ENCODE data around the gene ICAM4. TPM values are rescaled to one million over a fixed set of nuclear protein-coding genes. Genes with fewer than 3 reads are reported as not detected.

Gene ICAM4
- total and polyA plus RNA-seq, 9 of the 15 experiments (the other 6 are each of a cell fraction or from before 2014, with no cell fraction given): 14.1 to 86.1 (median 29.6) TPM

DNA sequence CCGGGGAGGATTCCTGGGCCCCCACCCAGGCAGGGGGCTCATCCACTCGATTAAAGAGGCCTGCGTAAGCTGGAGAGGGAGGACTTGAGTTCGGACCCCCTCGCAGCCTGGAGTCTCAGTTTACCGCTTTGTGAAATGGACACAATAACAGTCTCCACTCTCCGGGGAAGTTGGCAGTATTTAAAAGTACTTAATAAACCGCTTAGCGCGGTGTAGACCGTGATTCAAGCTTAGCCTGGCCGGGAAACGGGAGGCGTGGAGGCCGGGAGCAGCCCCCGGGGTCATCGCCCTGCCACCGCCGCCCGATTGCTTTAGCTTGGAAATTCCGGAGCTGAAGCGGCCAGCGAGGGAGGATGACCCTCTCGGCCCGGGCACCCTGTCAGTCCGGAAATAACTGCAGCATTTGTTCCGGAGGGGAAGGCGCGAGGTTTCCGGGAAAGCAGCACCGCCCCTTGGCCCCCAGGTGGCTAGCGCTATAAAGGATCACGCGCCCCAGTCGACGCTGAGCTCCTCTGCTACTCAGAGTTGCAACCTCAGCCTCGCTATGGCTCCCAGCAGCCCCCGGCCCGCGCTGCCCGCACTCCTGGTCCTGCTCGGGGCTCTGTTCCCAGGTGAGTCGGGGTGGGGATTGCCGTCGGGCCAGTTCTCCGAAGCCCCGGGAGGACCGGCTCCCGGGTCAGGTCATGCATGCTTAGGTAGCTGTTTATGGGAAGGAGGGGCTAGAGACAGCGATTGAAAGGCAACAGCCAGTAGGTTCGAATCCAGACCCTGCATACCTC is 15.9 kb upstream of the ICAM4 start, which contains the start of gene ICAM1 (continued):
- TF ChIP-seq, protein P1, sequence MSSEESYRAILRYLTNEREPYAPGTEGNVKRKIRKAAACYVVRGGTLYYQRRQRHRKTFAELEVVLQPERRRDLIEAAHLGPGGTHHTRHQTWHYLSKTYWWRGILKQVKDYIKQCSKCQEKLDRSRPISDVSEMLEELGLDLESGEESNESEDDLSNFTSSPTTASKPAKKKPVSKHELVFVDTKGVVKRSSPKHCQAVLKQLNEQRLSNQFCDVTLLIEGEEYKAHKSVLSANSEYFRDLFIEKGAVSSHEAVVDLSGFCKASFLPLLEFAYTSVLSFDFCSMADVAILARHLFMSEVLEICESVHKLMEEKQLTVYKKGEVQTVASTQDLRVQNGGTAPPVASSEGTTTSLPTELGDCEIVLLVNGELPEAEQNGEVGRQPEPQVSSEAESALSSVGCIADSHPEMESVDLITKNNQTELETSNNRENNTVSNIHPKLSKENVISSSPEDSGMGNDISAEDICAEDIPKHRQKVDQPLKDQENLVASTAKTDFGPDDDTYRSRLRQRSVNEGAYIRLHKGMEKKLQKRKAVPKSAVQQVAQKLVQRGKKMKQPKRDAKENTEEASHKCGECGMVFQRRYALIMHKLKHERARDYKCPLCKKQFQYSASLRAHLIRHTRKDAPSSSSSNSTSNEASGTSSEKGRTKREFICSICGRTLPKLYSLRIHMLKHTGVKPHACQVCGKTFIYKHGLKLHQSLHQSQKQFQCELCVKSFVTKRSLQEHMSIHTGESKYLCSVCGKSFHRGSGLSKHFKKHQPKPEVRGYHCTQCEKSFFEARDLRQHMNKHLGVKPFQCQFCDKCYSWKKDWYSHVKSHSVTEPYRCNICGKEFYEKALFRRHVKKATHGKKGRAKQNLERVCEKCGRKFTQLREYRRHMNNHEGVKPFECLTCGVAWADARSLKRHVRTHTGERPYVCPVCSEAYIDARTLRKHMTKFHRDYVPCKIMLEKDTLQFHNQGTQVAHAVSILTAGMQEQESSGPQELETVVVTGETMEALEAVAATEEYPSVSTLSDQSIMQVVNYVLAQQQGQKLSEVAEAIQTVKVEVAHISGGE (CRISPR knock-in tag; IDR thresholded peaks at IDR 0.05): peak in 1 of 3 experiments; percentile 92; a peak in 2 of 6 replicates
- TF ChIP-seq RFX7 (CRISPR knock-in tag; IDR thresholded peaks at IDR 0.05) (no peak), PREB (CRISPR knock-in tag; IDR thresholded peaks at IDR 0.05) (peak; percentile 37; the same call in 1 of the 2 replicates), RBM15 (IDR thresholded peaks at IDR 0.05; ENCODE audit: insufficient read depth, low read length) (no peak), ZNF140 (CRISPR knock-in tag; IDR thresholded peaks at IDR 0.05) (no peak), SMAD4 (CRISPR knock-in tag; conservative IDR thresholded peaks at IDR 0.05) (0 out of 2 replicates have a peak, but pooled peaks have one; percentile 56), EGR1 (conservative IDR thresholded peaks at IDR 0.05) (no peak; the same call in 1 of the 2 replicates), SP2 (IDR thresholded peaks at IDR 0.05; ENCODE audit: extremely low read depth, low read depth, low read length, poor library complexity, severe bottlenecking) (no peak), TFE3 (CRISPR knock-in tag; IDR thresholded peaks at IDR 0.05) (peak; percentile 40), GABPA (tag; conservative IDR thresholded peaks at IDR 0.05; ENCODE audit: low read depth) (peak; percentile 86)
- TF ChIP-seq, protein P2, sequence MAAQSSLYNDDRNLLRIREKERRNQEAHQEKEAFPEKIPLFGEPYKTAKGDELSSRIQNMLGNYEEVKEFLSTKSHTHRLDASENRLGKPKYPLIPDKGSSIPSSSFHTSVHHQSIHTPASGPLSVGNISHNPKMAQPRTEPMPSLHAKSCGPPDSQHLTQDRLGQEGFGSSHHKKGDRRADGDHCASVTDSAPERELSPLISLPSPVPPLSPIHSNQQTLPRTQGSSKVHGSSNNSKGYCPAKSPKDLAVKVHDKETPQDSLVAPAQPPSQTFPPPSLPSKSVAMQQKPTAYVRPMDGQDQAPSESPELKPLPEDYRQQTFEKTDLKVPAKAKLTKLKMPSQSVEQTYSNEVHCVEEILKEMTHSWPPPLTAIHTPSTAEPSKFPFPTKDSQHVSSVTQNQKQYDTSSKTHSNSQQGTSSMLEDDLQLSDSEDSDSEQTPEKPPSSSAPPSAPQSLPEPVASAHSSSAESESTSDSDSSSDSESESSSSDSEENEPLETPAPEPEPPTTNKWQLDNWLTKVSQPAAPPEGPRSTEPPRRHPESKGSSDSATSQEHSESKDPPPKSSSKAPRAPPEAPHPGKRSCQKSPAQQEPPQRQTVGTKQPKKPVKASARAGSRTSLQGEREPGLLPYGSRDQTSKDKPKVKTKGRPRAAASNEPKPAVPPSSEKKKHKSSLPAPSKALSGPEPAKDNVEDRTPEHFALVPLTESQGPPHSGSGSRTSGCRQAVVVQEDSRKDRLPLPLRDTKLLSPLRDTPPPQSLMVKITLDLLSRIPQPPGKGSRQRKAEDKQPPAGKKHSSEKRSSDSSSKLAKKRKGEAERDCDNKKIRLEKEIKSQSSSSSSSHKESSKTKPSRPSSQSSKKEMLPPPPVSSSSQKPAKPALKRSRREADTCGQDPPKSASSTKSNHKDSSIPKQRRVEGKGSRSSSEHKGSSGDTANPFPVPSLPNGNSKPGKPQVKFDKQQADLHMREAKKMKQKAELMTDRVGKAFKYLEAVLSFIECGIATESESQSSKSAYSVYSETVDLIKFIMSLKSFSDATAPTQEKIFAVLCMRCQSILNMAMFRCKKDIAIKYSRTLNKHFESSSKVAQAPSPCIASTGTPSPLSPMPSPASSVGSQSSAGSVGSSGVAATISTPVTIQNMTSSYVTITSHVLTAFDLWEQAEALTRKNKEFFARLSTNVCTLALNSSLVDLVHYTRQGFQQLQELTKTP (IDR thresholded peaks at IDR 0.05; ENCODE audit: low read depth in 1 of 2, partially characterized antibody in 2 of 2): peak in 1 of 2 experiments; percentile 69
